ENCODE results near the gene CXXC5.

The CXXC5 gene

GRCh38 chr5:139696894-139697658, 48.9 kb downstream of the CXXC5 start:
- intact Hi-C loops (cut with DNase I) = loop anchor here (5.0 kb wide), 1 partner anchor 70 kb away; no protein-coding TSS in a partner anchor
- peak in 36 of 42 donors; percentile 46 to 91 (median 66) for DNase-seq

GRCh38 chr5:139698490-139699146, 50.5 kb downstream of the CXXC5 start:
- peak in 41 of 42 donors; percentile 64 to 90 (median 80) for DNase-seq
- intact Hi-C loops (cut with DNase I) = loop anchor here (5.0 kb wide), 1 partner anchor 69 kb away; no protein-coding TSS in a partner anchor

- intact Hi-C loops (cut with DNase I) = loop anchor here (5.0 kb wide), 1 partner anchor 68 kb away; no protein-coding TSS in a partner anchor
Measured at GRCh38 chr5:139699351-139699750, 51.2 kb downstream of the CXXC5 start.

GRCh38 chr5:139700711-139701055, 52.5 kb downstream of the CXXC5 start:
- intact Hi-C loops (cut with DNase I) = no loop called here
- no peak for DNase-seq

More at GRCh38 chr5:139699351-139699750, 51.2 kb downstream of the CXXC5 start:
- peak in 1 of 42 donors; percentile 44 for DNase-seq

GRCh38 chr5:139701056-139701741, 53.0 kb downstream of the CXXC5 start:
- intact Hi-C loops (cut with DNase I) = no loop called here
- no peak for DNase-seq

- intact Hi-C loops (cut with DNase I) = no loop called here
- DNase-seq = no peak
Measured at GRCh38 chr5:139702548-139702947, 54.4 kb downstream of the CXXC5 start.

- no peak for DNase-seq
- intact Hi-C loops (cut with DNase I) = no loop called here
Measured at GRCh38 chr5:139704748-139705147, 56.6 kb downstream of the CXXC5 start.

- no peak for DNase-seq
- intact Hi-C loops (cut with DNase I) = no loop called here
Measured at GRCh38 chr5:139705191-139705590, 57.0 kb downstream of the CXXC5 start.

GRCh38 chr5:139705655-139706587, 57.8 kb downstream of the CXXC5 start:
- no peak for DNase-seq
- intact Hi-C loops (cut with DNase I) = no loop called here

GRCh38 chr5:139707445-139708003, 59.4 kb downstream of the CXXC5 start:
- no peak for DNase-seq
- intact Hi-C loops (cut with DNase I) = no loop called here

- DNase-seq = peak in 2 of 42 donors; percentile 24 to 26
- intact Hi-C loops (cut with DNase I) = no loop called here
Measured at GRCh38 chr5:139708434-139708861, 60.3 kb downstream of the CXXC5 start.

GRCh38 chr5:139708877-139709581, 60.9 kb downstream of the CXXC5 start:
- peak in 38 of 42 donors; percentile 54 to 88 (median 74) for DNase-seq
- intact Hi-C loops (cut with DNase I) = no loop called here

- intact Hi-C loops (cut with DNase I) = loop anchor here (5.0 kb wide), 1 partner anchor 53 kb away; no protein-coding TSS in a partner anchor
- peak in 9 of 42 donors; percentile 25 to 59 (median 35) for DNase-seq
Measured at GRCh38 chr5:139709582-139710318, 61.6 kb downstream of the CXXC5 start.

- peak in 41 of 42 donors; percentile 45 to 85 (median 74) for DNase-seq
- intact Hi-C loops (cut with DNase I) = loop anchor here (5.0 kb wide), 1 partner anchor 52 kb away; no protein-coding TSS in a partner anchor
Measured at GRCh38 chr5:139710319-139711066, 62.3 kb downstream of the CXXC5 start.

GRCh38 chr5:139711067-139711905, 63.1 kb downstream of the CXXC5 start:
- intact Hi-C loops (cut with DNase I) = loop anchor here (5.0 kb wide), 1 partner anchor 51 kb away; no protein-coding TSS in a partner anchor
- peak in 41 of 42 donors; percentile 42 to 91 (median 77) for DNase-seq
